Measurements from ENCODE around the gene PPP2R2D.
A peak's percentile ranks its signal among the peaks of the same experiment; 100 is the strongest.

DNA sequence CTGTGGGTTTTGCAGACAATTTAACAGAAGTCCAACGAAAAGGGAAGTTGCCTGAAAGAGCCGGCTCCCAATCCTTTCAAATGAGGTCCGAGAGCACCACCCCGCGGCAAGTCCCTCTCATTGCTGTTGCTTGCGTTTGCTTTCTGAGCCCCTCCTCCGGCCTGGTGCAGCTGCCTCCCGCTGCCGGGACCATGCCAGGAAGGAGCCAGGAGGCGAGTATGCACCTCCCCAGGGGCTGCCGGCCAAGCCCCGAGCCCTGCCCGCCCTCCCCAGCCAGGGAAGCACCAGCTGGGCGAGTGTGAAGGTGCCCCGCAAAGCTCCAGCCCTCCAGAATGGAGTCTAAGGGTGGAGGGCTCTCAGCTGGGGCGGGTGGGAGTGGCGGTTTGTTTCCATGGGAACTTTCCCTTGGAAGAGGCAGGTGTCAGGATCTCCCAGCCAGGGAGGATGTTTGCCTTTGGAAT, 25.8 kb upstream of the PPP2R2D start:
- TF ChIP-seq, protein P1, sequence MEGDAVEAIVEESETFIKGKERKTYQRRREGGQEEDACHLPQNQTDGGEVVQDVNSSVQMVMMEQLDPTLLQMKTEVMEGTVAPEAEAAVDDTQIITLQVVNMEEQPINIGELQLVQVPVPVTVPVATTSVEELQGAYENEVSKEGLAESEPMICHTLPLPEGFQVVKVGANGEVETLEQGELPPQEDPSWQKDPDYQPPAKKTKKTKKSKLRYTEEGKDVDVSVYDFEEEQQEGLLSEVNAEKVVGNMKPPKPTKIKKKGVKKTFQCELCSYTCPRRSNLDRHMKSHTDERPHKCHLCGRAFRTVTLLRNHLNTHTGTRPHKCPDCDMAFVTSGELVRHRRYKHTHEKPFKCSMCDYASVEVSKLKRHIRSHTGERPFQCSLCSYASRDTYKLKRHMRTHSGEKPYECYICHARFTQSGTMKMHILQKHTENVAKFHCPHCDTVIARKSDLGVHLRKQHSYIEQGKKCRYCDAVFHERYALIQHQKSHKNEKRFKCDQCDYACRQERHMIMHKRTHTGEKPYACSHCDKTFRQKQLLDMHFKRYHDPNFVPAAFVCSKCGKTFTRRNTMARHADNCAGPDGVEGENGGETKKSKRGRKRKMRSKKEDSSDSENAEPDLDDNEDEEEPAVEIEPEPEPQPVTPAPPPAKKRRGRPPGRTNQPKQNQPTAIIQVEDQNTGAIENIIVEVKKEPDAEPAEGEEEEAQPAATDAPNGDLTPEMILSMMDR (IDR thresholded peaks at IDR 0.05): peak in 3 of 4 experiments; percentile 49 to 76 (median 70)
- no peak for TF ChIP-seq EP300 (IDR thresholded peaks at IDR 0.05)
